WTC11 (cell line): ENCODE measurements around the gene TEX13D. TPM values are rescaled to one million over a fixed set of nuclear protein-coding genes. Genes with fewer than 3 reads are reported as not detected.

Experiments
- ATAC-seq: fragments of 200-7000 bp; cut with Tn5 transposase; 2 replicates; pipeline ENCODE4 v1.10.0; 2021; ENCODE audit warnings: mild to moderate bottlenecking, moderate library complexity
- CTCF ChIA-PET: fragments of 300-600 bp; sonication (Branson Sonifier 250); formaldehyde crosslinking; loops from one replicate; lab custom pipeline; 2021; ENCODE audit warnings: antibody characterized with exemption; lab: Charles Lee
- POLR2A ChIA-PET: fragments of 350-600 bp; sonication (Branson Sonifier 250); formaldehyde crosslinking; loops from one replicate; lab custom pipeline; 2021; ENCODE audit warnings: antibody characterized with exemption; lab: Charles Lee
- DNase-seq: peaks from one replicate; pipeline ENCODE4 v3.0.0; 2021; ENCODE audit warnings: low spot score
- H3K27ac Mint-ChIP-seq: 2 replicates; pipeline ENCODE4 v1.8.0; 2021; ENCODE audit warnings: mixed read lengths
- H3K27me3 Mint-ChIP-seq: 2 replicates; pipeline ENCODE4 v1.8.0; 2021; ENCODE audit warnings: low read depth, mild to moderate bottlenecking, moderate library complexity, mixed read lengths
- H3K36me3 Mint-ChIP-seq: 2 replicates; pipeline ENCODE4 v1.8.0; 2021; ENCODE audit warnings: mixed read lengths
- H3K4me1 Mint-ChIP-seq: 2 replicates; pipeline ENCODE4 v1.8.0; 2022; ENCODE audit warnings: mixed read lengths
- H3K4me3 Mint-ChIP-seq: 2 replicates; pipeline ENCODE4 v1.8.0; 2021; ENCODE audit warnings: mild to moderate bottlenecking, moderate library complexity, mixed read lengths
- H3K9me3 Mint-ChIP-seq: 2 replicates; pipeline ENCODE4 v1.8.0; 2021; ENCODE audit warnings: mixed read lengths
- AR ChIP-seq: fragments of 250-450 bp; sonication (Bioruptor Pico); IDR thresholded peaks from 2 replicates; pipeline ENCODE4 v1.9.0; 2021; ENCODE audit warnings: mild to moderate bottlenecking
- ATF2 ChIP-seq: sonication (generic); formaldehyde crosslinking; IDR thresholded peaks from 2 replicates; pipeline ENCODE4 v1.8.1; 2022; ENCODE audit warnings: low read depth, missing genetic modification reagents, borderline replicate concordance
- CREB1 ChIP-seq: sonication (generic); formaldehyde crosslinking; IDR thresholded peaks from 2 replicates; pipeline ENCODE4 v1.8.0; 2023; ENCODE audit warnings: mild to moderate bottlenecking, missing genetic modification reagents
- CREM ChIP-seq: sonication (generic); formaldehyde crosslinking; IDR thresholded peaks from 2 replicates; pipeline ENCODE4 v1.8.1; 2022; ENCODE audit warnings: mild to moderate bottlenecking, missing genetic modification reagents, moderate library complexity
- E2F4 ChIP-seq: sonication (generic); formaldehyde crosslinking; IDR thresholded peaks from 2 replicates; pipeline ENCODE4 v1.8.1; 2022; ENCODE audit warnings: low read depth, mild to moderate bottlenecking, moderate library complexity, missing genetic modification reagents, borderline replicate concordance
- EMX1 ChIP-seq: fragments of 250-450 bp; sonication (Bioruptor Pico); IDR thresholded peaks from 2 replicates; pipeline ENCODE4 v1.8.0; 2021; ENCODE audit warnings: mild to moderate bottlenecking
- ETV6 ChIP-seq: sonication (generic); formaldehyde crosslinking; IDR thresholded peaks from 2 replicates; pipeline ENCODE4 v1.8.1; 2022; ENCODE audit warnings: mild to moderate bottlenecking, missing genetic modification reagents
- FOXJ3 ChIP-seq: sonication (generic); formaldehyde crosslinking; IDR thresholded peaks from 2 replicates; pipeline ENCODE4 v1.9.0; 2021; ENCODE audit warnings: missing genetic modification reagents, mild to moderate bottlenecking, borderline replicate concordance
- GABPB1 ChIP-seq: sonication (generic); formaldehyde crosslinking; IDR thresholded peaks from 2 replicates; pipeline ENCODE4 v1.8.1; 2023; ENCODE audit warnings: mild to moderate bottlenecking, missing genetic modification reagents
- IRF1 ChIP-seq: sonication (generic); formaldehyde crosslinking; IDR thresholded peaks from 2 replicates; pipeline ENCODE4 v1.8.0; 2023; ENCODE audit warnings: missing genetic modification reagents
- JAZF1 ChIP-seq: fragments of 250-450 bp; sonication (Bioruptor Pico); IDR thresholded peaks from 2 replicates; pipeline ENCODE4 v1.9.0; 2021; ENCODE audit warnings: moderate library complexity, mild to moderate bottlenecking, inconsistent platforms
- MLX ChIP-seq: sonication (generic); formaldehyde crosslinking; IDR thresholded peaks from 2 replicates; pipeline ENCODE4 v1.8.1; 2023; ENCODE audit warnings: mild to moderate bottlenecking, missing genetic modification reagents, moderate library complexity
- MYBL2 ChIP-seq: sonication (generic); formaldehyde crosslinking; IDR thresholded peaks from 2 replicates; pipeline ENCODE4 v1.8.1; 2023; ENCODE audit warnings: mild to moderate bottlenecking, moderate library complexity, missing genetic modification reagents
- NFYB ChIP-seq: sonication (generic); formaldehyde crosslinking; conservative IDR thresholded peaks from 2 replicates; pipeline ENCODE4 v1.8.0; 2022; ENCODE audit warnings: low read depth, missing genetic modification reagents
- NR3C1 ChIP-seq: sonication (generic); formaldehyde crosslinking; conservative IDR thresholded peaks from 2 replicates; pipeline ENCODE4 v1.8.1; 2023; ENCODE audit warnings: low read depth, mild to moderate bottlenecking, missing genetic modification reagents
- PREB ChIP-seq: sonication (generic); formaldehyde crosslinking; IDR thresholded peaks from 2 replicates; pipeline ENCODE4 v1.8.1; 2022; ENCODE audit warnings: mild to moderate bottlenecking, missing genetic modification reagents, moderate library complexity, borderline replicate concordance
- PRRX2 ChIP-seq: fragments of 250-450 bp; sonication (Bioruptor Pico); IDR thresholded peaks from 2 replicates; pipeline ENCODE4 v1.8.0; 2021; ENCODE audit warnings: mild to moderate bottlenecking
- SP1 ChIP-seq: sonication (generic); formaldehyde crosslinking; conservative IDR thresholded peaks from 2 replicates; pipeline ENCODE4 v1.8.1; 2022; ENCODE audit warnings: missing genetic modification reagents
- USF1 ChIP-seq: sonication (generic); formaldehyde crosslinking; IDR thresholded peaks from 2 replicates; pipeline ENCODE4 v1.8.0; 2022; ENCODE audit warnings: mild to moderate bottlenecking, missing genetic modification reagents
- ZNF138 ChIP-seq: sonication (generic); formaldehyde crosslinking; conservative IDR thresholded peaks from 2 replicates; pipeline ENCODE4 v1.8.1; 2022; ENCODE audit warnings: mild to moderate bottlenecking, moderate library complexity, missing genetic modification reagents
- ZNF423 ChIP-seq: fragments of 250-450 bp; sonication (Bioruptor Pico); IDR thresholded peaks from 2 replicates; pipeline ENCODE4 v2.1.2; 2022; ENCODE audit warnings: mild to moderate bottlenecking, moderate library complexity
- ZNF671 ChIP-seq: fragments of 250-450 bp; sonication (Bioruptor Pico); IDR thresholded peaks from 2 replicates; pipeline ENCODE4 v1.8.0; 2021; ENCODE audit warnings: mild to moderate bottlenecking
- total RNA-seq: library from RNA; stranded (reverse); gene quantifications from 3 replicates; pipeline ENCODE4 v1.2.3, GENCODE V29; 2021

The TEX13D gene
- total RNA-seq, 1 experiment from 2014 or later = not detected

GRCh38 chrX:124343016-124343415 lies 10.6 kb downstream of the TEX13D start (continued):
- TF ChIP-seq MLX (CRISPR knock-in tag) (no peak), SP1 (CRISPR knock-in tag) (no peak), PRRX2 (CRISPR knock-in tag) (no peak), ATF2 (CRISPR knock-in tag) (no peak), IRF1 (CRISPR knock-in tag) (no peak), E2F4 (CRISPR knock-in tag) (no peak), JAZF1 (CRISPR knock-in tag) (no peak), CREM (CRISPR knock-in tag) (no peak), EMX1 (no peak)

GRCh38 chrX:124344246-124344645 lies 11.8 kb downstream of the TEX13D start:
- ChIA-PET CTCF (no interaction called here), POLR2A (no interaction called here)
- ATAC-seq = no peak
- H3K4me1 Mint-ChIP-seq = peaks cover 3% of the 10 kb centered on the region; the same call in 1 of the 2 replicates
- no peaks in the 10 kb centered on the region for H3K9me3 Mint-ChIP-seq
- no peak for DNase-seq
- TF ChIP-seq ZNF138 (CRISPR knock-in tag) (no peak), USF1 (CRISPR knock-in tag) (no peak), ETV6 (CRISPR knock-in tag) (no peak), ZNF423 (no peak), NFYB (CRISPR knock-in tag) (no peak), PREB (no peak), MYBL2 (no peak), NR3C1 (CRISPR knock-in tag) (no peak), AR (CRISPR knock-in tag) (no peak), GABPB1 (CRISPR knock-in tag) (no peak), CREB1 (CRISPR knock-in tag) (no peak), ZNF671 (CRISPR knock-in tag) (no peak), FOXJ3 (CRISPR knock-in tag) (no peak)
- H3K4me3 Mint-ChIP-seq = no peak overlapping the region
- no peaks in the 10 kb centered on the region for H3K36me3 Mint-ChIP-seq
- no peak overlapping the region for H3K27ac Mint-ChIP-seq
- no peaks in the 10 kb centered on the region for H3K27me3 Mint-ChIP-seq
